ENCODE measurements around the gene KLHL8.

Gene KLHL8

GRCh38 chr4:87120010-87120409, 100.4 kb downstream of the KLHL8 start:
- DNase-seq = no peak

- DNase-seq = no peak
These were observed 101.6 kb downstream of the KLHL8 start for GRCh38 chr4:87118826-87119225.

GRCh38 chr4:87118421-87118820, 102.0 kb downstream of the KLHL8 start:
- no peak for DNase-seq

- no peak for DNase-seq
These were observed 102.7 kb downstream of the KLHL8 start for GRCh38 chr4:87117732-87118075.

GRCh38 chr4:87117051-87117731, 103.2 kb downstream of the KLHL8 start:
- DNase-seq = no peak

GRCh38 chr4:87116231-87116630, 104.2 kb downstream of the KLHL8 start:
- DNase-seq = no peak

DNA sequence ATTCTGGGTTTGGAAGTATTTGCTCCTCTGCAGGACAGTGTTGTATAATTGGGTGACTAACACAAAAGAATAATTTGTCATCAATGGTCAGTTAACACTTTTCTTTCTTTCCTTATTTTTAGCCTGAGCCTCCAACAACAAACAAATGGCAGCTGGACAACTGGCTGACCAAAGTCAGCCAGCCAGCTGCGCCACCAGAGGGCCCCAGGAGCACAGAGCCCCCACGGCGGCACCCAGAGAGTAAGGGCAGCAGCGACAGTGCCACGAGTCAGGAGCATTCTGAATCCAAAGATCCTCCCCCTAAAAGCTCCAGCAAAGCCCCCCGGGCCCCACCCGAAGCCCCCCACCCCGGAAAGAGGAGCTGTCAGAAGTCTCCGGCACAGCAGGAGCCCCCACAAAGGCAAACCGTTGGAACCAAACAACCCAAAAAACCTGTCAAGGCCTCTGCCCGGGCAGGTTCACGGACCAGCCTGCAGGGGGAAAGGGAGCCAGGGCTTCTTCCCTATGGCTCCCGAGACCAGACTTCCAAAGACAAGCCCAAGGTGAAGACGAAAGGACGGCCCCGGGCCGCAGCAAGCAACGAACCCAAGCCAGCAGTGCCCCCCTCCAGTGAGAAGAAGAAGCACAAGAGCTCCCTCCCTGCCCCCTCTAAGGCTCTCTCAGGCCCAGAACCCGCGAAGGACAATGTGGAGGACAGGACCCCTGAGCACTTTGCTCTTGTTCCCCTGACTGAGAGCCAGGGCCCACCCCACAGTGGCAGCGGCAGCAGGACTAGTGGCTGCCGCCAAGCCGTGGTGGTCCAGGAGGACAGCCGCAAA, 106.0 kb downstream of the KLHL8 start:
- DNase-seq = no peak

DNA sequence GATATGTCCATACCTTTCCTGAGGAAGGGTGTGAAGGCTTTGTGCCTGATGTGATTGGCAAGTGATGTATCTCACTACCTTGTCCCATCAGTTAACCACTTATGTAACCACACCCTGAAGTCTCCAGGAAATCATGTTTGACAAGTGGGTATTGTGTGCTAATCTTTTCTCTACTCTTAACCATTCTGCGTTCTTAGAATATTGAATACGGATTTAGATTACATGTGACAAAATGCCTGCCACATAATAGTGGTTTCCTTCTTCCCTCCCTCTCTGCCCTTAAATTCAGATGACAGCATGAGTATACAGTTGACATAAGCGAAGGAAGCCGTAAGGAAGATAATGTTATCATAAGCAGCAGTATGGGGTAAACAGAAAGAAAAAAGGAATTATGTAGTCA, 108.4 kb downstream of the KLHL8 start:
- no peak for DNase-seq

All from activated CD4-positive, CD25-positive, alpha-beta regulatory T cell treated with anti-CD3 and anti-CD28 coated beads, Interleukin-2, amount 50 U/mL, for 72 hours (primary cell).